Suprapubic skin (tissue), 4 donors: ENCODE results near the gene MYO1A. TPM values are rescaled to one million over a fixed set of nuclear protein-coding genes. Genes with fewer than 3 reads are reported as not detected.

Source experiments
- DNase-seq, 2 donors: peaks; one replicate each; pipeline ENCODE4 v3.0.0-alpha.2; 2019; ENCODE audit warnings: low spot score in 2 of 2
- H3K27ac ChIP-seq: fragments of 200-600 bp; sonication (generic); one replicate; pipeline ENCODE4 v1.5.1; 2019
- H3K27me3 ChIP-seq: fragments of 200-600 bp; sonication (generic); one replicate; pipeline ENCODE4 v1.5.1; 2019
- H3K36me3 ChIP-seq: fragments of 200-600 bp; sonication (generic); one replicate; pipeline ENCODE4 v1.5.1; 2019
- H3K4me1 ChIP-seq: fragments of 200-600 bp; sonication (generic); one replicate; pipeline ENCODE4 v1.5.1; 2019
- H3K4me3 ChIP-seq: fragments of 200-600 bp; sonication (generic); one replicate; pipeline ENCODE4 v1.5.1; 2019; ENCODE audit warnings: mild to moderate bottlenecking
- H3K9me3 ChIP-seq: fragments of 200-600 bp; sonication (generic); one replicate; pipeline ENCODE4 v1.5.1; 2019
- EP300 ChIP-seq: sonication (generic); formaldehyde crosslinking; IDR thresholded peaks from one replicate; pipeline ENCODE4 v1.6.1; 2017; ENCODE audit warnings: antibody characterized with exemption
- POLR2A ChIP-seq, 2 donors: fragments of 450-650 bp; IDR thresholded peaks; one replicate each; pipeline ENCODE4 v1.6.1; 2017; ENCODE audit warnings: antibody characterized with exemption in 2 of 2, mild to moderate bottlenecking in 2 of 2, moderate library complexity in 2 of 2
- POLR2AphosphoS5 ChIP-seq, 3 donors: sonication (generic); formaldehyde crosslinking; IDR thresholded peaks; one replicate each; pipeline ENCODE4 v1.6.1; 2017; ENCODE audit warnings: antibody characterized with exemption in 3 of 3
- whole genome bisulfite sequencing: methylation state at CpG from one replicate; pipeline ENCODE4 v1.1.5; 2018; 5-methylcytosine and 5-hydroxymethylcytosine counted together
- total RNA-seq, 4 donors: library from RNA; depleted of rRNA; stranded (reverse); fragments of >200 nt; gene quantifications; one replicate each; pipeline ENCODE4 v1.1.0, GENCODE V29; 2016
- TF ChIP-seq, protein P1 (sequence below), 2 donors: fragments of 200-600 bp in 1 of 2; fragments of 450-650 bp in 1 of 2; sonication (generic) in 1 of 2; IDR thresholded peaks; one replicate each; pipeline ENCODE4 v1.5.1; 2016 to 2019; ENCODE audit warnings: antibody characterized with exemption in 2 of 2, mild to moderate bottlenecking in 1 of 2, moderate library complexity in 1 of 2

Gene MYO1A
- total RNA-seq, 4 donors from 2014 or later: 0.16 to 2.3 (median 0.58) TPM

DNA sequence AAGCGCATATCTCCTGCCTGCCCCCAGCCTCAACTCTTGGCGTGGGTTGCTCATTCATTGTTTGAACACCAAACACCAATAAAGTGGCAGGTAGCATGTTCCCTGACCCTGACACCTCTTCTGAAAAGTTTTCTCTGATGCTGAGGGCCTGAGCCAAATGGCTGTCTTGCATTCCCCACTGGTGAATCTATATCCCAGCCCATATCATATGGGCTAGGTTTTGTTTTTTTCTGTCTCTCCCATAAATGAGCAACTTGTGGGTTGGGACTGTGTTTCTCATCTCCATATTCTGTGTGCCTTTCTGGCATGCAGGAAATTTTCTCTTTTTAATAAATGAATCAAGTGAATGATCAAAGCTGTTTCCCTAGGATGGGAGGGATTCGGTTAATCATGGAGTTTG lies 5.0 kb downstream of the MYO1A start:
- Histone ChIP-seq H3K4me1 (no peaks in the 10 kb centered on the region), H3K36me3 (no peaks in the 10 kb centered on the region), H3K9me3 (no peaks in the 10 kb centered on the region), H3K27me3 (peaks cover 5% of the 10 kb centered on the region), H3K4me3 (no peak overlapping the region), H3K27ac (no peak overlapping the region)
- no peak for TF ChIP-seq POLR2A (IDR thresholded peaks at IDR 0.05)
- TF ChIP-seq, protein P1, sequence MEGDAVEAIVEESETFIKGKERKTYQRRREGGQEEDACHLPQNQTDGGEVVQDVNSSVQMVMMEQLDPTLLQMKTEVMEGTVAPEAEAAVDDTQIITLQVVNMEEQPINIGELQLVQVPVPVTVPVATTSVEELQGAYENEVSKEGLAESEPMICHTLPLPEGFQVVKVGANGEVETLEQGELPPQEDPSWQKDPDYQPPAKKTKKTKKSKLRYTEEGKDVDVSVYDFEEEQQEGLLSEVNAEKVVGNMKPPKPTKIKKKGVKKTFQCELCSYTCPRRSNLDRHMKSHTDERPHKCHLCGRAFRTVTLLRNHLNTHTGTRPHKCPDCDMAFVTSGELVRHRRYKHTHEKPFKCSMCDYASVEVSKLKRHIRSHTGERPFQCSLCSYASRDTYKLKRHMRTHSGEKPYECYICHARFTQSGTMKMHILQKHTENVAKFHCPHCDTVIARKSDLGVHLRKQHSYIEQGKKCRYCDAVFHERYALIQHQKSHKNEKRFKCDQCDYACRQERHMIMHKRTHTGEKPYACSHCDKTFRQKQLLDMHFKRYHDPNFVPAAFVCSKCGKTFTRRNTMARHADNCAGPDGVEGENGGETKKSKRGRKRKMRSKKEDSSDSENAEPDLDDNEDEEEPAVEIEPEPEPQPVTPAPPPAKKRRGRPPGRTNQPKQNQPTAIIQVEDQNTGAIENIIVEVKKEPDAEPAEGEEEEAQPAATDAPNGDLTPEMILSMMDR (IDR thresholded peaks at IDR 0.05): no peak
- TF ChIP-seq EP300: no peak
- no peak for TF ChIP-seq POLR2AphosphoS5 (IDR thresholded peaks at IDR 0.05)
- no peak for DNase-seq
- 96% methylated on average over 3 of the region's 3 CpGs for WGBS

DNA sequence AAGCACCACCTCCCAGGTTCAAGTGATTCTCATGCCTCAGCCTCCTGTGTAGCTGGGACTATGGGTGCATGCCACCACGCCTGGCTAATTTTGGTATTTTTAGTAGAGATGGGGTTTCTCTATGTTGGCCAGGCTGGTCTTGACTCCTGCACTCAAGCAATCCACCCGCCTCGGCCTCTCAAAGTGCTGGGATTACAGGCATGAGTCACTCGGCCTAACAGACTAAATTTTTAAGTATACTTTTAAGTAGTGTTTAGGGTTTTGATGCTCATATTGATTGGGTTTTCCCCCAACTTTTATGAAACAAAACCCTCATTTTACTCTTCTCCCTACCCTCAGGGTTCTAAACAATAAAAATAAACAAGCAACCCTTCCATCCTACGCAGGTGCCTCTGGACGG lies 5.5 kb downstream of the MYO1A start:
- no peak overlapping the region for H3K4me3 ChIP-seq
- no peaks in the 10 kb centered on the region for H3K4me1 ChIP-seq
- DNase-seq: no peak
- H3K36me3 ChIP-seq: no peaks in the 10 kb centered on the region
- H3K27ac ChIP-seq: no peak overlapping the region
- WGBS: 93% methylated on average over 6 of the region's 6 CpGs
- no peak for TF ChIP-seq POLR2A (IDR thresholded peaks at IDR 0.05)
- TF ChIP-seq, protein P1 (IDR thresholded peaks at IDR 0.05): no peak
- TF ChIP-seq EP300: no peak
- no peak for TF ChIP-seq POLR2AphosphoS5 (IDR thresholded peaks at IDR 0.05)
- no peaks in the 10 kb centered on the region for H3K9me3 ChIP-seq
- H3K27me3 ChIP-seq: peaks cover 5% of the 10 kb centered on the region

DNA sequence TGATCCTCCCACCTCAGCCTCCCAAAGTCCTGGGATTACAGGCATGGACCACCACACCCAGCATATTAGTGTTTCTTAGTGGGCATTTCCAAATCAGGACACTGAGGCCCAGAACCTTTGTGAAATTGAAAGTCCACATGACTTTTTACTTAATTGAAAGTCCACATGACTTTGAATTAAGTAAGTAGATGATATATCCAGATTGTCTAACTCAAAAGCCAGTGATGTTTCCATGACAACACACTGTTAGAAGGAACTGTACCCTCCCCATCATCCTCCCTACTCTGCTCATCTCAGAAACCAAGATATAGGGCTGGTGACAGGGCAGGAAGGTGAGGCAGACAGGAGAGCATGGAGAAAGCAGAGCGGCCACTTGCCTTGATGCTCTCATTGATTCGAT lies 7.2 kb downstream of the MYO1A start:
- WGBS: 97% methylated on average over 2 of the region's 2 CpGs
- Histone ChIP-seq H3K4me3 (no peak overlapping the region), H3K9me3 (no peaks in the 10 kb centered on the region), H3K4me1 (no peaks in the 10 kb centered on the region), H3K27ac (no peak overlapping the region), H3K27me3 (peaks cover 5% of the 10 kb centered on the region), H3K36me3 (no peaks in the 10 kb centered on the region)
- DNase-seq: no peak
- TF ChIP-seq, protein P1 (IDR thresholded peaks at IDR 0.05): no peak
- no peak for TF ChIP-seq POLR2A (IDR thresholded peaks at IDR 0.05)
- TF ChIP-seq EP300: no peak
- no peak for TF ChIP-seq POLR2AphosphoS5 (IDR thresholded peaks at IDR 0.05)

DNA sequence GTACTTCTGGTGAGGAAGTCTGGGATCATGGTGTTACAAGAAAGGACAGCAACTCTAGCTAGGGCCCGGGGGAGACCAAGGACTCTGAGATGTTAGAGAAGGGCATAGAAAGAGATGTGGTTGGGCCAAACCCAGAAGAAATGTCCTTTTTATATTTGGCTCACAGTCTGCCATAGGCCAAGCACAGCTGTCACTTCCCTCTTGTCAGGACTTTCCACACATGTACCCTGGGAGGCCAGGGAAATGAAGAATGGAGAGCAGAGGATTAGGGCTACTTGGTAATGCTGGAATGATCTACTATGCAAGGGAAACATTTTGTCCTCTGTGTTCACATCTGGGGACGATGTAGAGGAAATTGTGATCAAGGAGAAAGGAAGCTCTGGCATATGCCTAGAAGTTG lies 9.2 kb downstream of the MYO1A start:
- Histone ChIP-seq H3K27me3 (peaks cover 5% of the 10 kb centered on the region), H3K4me1 (no peaks in the 10 kb centered on the region), H3K36me3 (no peaks in the 10 kb centered on the region), H3K27ac (no peak overlapping the region), H3K4me3 (no peak overlapping the region), H3K9me3 (no peaks in the 10 kb centered on the region)
- 73% methylated on average over 2 of the region's 2 CpGs for WGBS
- no peak for DNase-seq
- TF ChIP-seq, protein P1 (IDR thresholded peaks at IDR 0.05): no peak
- TF ChIP-seq EP300 (no peak), POLR2A (IDR thresholded peaks at IDR 0.05) (no peak), POLR2AphosphoS5 (IDR thresholded peaks at IDR 0.05) (no peak)

DNA sequence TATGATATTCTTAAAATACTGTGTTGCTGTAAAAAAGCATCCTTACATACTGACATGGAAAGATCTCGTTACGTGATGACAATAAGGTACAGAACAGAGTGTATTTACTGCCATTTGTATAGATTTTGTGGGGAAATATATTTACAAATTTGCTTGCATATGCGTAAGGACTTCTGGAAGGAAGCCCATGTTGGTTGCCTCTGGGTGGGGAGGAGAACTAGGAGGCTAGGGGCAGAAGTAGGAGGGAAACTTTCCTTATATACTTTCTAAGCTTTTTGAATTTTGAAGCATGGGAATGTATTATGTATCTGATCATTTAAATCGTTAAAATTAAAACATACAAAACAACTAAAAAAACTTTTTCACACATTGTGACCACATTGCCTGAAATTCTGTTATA lies 9.7 kb downstream of the MYO1A start:
- Histone ChIP-seq H3K27ac (no peak overlapping the region), H3K36me3 (no peaks in the 10 kb centered on the region), H3K4me1 (no peaks in the 10 kb centered on the region), H3K9me3 (no peaks in the 10 kb centered on the region), H3K27me3 (peaks cover 5% of the 10 kb centered on the region), H3K4me3 (no peak overlapping the region)
- no peak for DNase-seq
- WGBS: 88% methylated on average over 4 of the region's 4 CpGs
- TF ChIP-seq POLR2A (IDR thresholded peaks at IDR 0.05) (no peak), POLR2AphosphoS5 (IDR thresholded peaks at IDR 0.05) (no peak), EP300 (no peak)
- TF ChIP-seq, protein P1 (IDR thresholded peaks at IDR 0.05): no peak
